DND-41 (cell line): ENCODE measurements around the gene IGSF21.

Experiments
- CTCF ChIP-seq: IDR thresholded peaks from 2 replicates; pipeline ENCODE4 v1.5.1; 2012; ENCODE audit warnings: borderline replicate concordance, low read length, moderate library complexity, mild to moderate bottlenecking; ENCODE audit not compliant: poor library complexity, severe bottlenecking; ENCODE audit errors: extremely low read depth
- EZH2 ChIP-seq: IDR thresholded peaks from 3 replicates; pipeline ENCODE4 v1.6.1; 2012; ENCODE audit warnings: borderline replicate concordance, low read depth, mild to moderate bottlenecking, moderate library complexity, low read length, inconsistent platforms; ENCODE audit not compliant: severe bottlenecking

- no peak for TF ChIP-seq CTCF
- no peak for TF ChIP-seq EZH2
Observed at GRCh38 chr1:18110968-18111367, 3.4 kb downstream of the IGSF21 start.
